Measurements from ENCODE around the gene EYS.

GRCh38 chr6:64160486-64160885 is 1546.5 kb downstream of the EYS start:
- TF ChIP-seq PPARA (CRISPR knock-in tag; IDR thresholded peaks at IDR 0.05; ENCODE audit: borderline replicate concordance) (no peak), CSDC2 (CRISPR knock-in tag; IDR thresholded peaks at IDR 0.05) (no peak), ARNTL (CRISPR knock-in tag; IDR thresholded peaks at IDR 0.05; ENCODE audit: borderline replicate concordance, low read depth) (no peak), TCF4 (CRISPR knock-in tag; IDR thresholded peaks at IDR 0.05; ENCODE audit: borderline replicate concordance) (no peak), CSRNP3 (CRISPR knock-in tag; IDR thresholded peaks at IDR 0.05) (no peak), ISL1 (CRISPR knock-in tag; IDR thresholded peaks at IDR 0.05) (no peak), RARB (CRISPR knock-in tag; IDR thresholded peaks at IDR 0.05) (no peak), GLIS3 (CRISPR knock-in tag; IDR thresholded peaks at IDR 0.05) (no peak), ZFP30 (CRISPR knock-in tag; IDR thresholded peaks at IDR 0.05) (no peak), ZFP3 (CRISPR knock-in tag; IDR thresholded peaks at IDR 0.05) (no peak)

Data from SK-N-SH treated with all-trans-retinoic acid at 6 μM for 48 hours (cell line).